IMR-90 (cell line): ENCODE data around the gene SLC38A8.

Experiments used
- MXI1 ChIP-seq: IDR thresholded peaks from 2 replicates; pipeline ENCODE4 v1.6.1; 2012; ENCODE audit warnings: low read depth, mild to moderate bottlenecking, low read length, moderate library complexity, borderline replicate concordance
- TF ChIP-seq, protein P1 (sequence below): conservative IDR thresholded peaks from 2 replicates; pipeline ENCODE4 v1.5.1; 2012; ENCODE audit warnings: mild to moderate bottlenecking, low read depth, low read length, improper control_type of control experiment

DNA sequence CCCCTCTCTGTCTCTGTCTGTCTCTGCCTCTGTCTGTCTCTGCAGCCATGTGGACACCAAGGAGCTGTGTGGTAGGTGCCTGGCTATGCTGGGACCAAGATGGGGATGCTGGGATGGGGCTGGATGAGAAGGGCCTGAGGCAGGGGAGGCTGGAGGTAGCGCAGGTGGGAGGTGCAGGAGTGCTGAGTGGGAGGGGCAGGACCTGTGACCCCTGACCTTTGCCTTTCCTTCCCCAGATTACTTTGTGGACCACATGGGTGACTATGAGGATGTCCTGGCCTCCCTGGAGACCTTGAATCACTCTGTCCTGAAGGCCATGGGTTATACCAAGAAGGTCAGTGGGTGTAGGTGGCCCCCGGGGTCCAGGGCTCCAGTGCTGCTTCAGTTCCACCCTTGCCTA is 61.8 kb downstream of the SLC38A8 start:
- TF ChIP-seq, protein P1, sequence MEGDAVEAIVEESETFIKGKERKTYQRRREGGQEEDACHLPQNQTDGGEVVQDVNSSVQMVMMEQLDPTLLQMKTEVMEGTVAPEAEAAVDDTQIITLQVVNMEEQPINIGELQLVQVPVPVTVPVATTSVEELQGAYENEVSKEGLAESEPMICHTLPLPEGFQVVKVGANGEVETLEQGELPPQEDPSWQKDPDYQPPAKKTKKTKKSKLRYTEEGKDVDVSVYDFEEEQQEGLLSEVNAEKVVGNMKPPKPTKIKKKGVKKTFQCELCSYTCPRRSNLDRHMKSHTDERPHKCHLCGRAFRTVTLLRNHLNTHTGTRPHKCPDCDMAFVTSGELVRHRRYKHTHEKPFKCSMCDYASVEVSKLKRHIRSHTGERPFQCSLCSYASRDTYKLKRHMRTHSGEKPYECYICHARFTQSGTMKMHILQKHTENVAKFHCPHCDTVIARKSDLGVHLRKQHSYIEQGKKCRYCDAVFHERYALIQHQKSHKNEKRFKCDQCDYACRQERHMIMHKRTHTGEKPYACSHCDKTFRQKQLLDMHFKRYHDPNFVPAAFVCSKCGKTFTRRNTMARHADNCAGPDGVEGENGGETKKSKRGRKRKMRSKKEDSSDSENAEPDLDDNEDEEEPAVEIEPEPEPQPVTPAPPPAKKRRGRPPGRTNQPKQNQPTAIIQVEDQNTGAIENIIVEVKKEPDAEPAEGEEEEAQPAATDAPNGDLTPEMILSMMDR: no peak
- no peak for TF ChIP-seq MXI1
